Neural crest cell (in vitro differentiated cells): ENCODE results near the gene AFMID. TPM values are rescaled to one million over a fixed set of nuclear protein-coding genes. Genes with fewer than 3 reads are reported as not detected.
A peak's percentile ranks its signal among the peaks of the same experiment; 100 is the strongest.
"Not testable (repeated sequence)": the region's sequence is repeated elsewhere in the genome, so short reads cannot be mapped to it uniquely, and the experiment has no call there.

Experiments used
- DNase-seq: peaks from one replicate; pipeline ENCODE4 v3.0.0; 2021; ENCODE audit warnings: low read depth, mixed read lengths, low spot score
- H3K27ac Mint-ChIP-seq: one replicate; pipeline ENCODE4 v1.8.0; 2021; ENCODE audit warnings: mild to moderate bottlenecking, mixed read lengths; ENCODE audit not compliant: unreplicated experiment
- H3K27me3 Mint-ChIP-seq: 2 replicates; pipeline ENCODE4 v1.8.0; 2021; ENCODE audit warnings: low read depth, mild to moderate bottlenecking, mixed read lengths
- H3K36me3 Mint-ChIP-seq: 2 replicates; pipeline ENCODE4 v1.8.0; 2021; ENCODE audit warnings: low read depth, mild to moderate bottlenecking, mixed read lengths
- H3K4me1 Mint-ChIP-seq: 2 replicates; pipeline ENCODE4 v1.8.0; 2021; ENCODE audit warnings: mixed read lengths
- H3K4me3 Mint-ChIP-seq: one replicate; pipeline ENCODE4 v1.8.0; 2021; ENCODE audit warnings: mild to moderate bottlenecking, mixed read lengths
- H3K9me3 Mint-ChIP-seq: 2 replicates; pipeline ENCODE4 v1.8.0; 2021; ENCODE audit warnings: mixed read lengths
- total RNA-seq: library from RNA; stranded (reverse); gene quantifications from 2 replicates; pipeline ENCODE4 v1.2.1, GENCODE V29; 2021
- TF ChIP-seq, protein P1 (sequence below): fragments of 200-600 bp; sonication (generic); conservative IDR thresholded peaks from 2 replicates; pipeline ENCODE4 v1.5.0; 2021; ENCODE audit warnings: antibody characterized with exemption, mild to moderate bottlenecking

AFMID gene
- total RNA-seq, 1 donor from 2014 or later, result 41.9 TPM

DNA sequence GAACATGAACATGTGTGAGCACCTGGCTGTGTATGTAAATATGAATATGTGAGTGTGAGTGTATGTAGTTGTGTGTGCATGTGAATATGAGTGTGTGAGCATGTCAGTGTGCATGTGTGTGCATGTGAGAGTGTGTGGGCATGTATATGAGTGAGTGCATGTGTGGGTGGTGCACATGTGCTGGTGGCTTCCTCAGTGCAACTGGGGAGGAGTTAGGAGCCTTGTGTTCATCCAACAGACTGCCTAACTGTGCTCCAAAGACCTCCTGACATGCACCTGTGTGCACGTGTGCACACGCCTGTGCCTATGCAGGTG lies 45.7 kb downstream of the AFMID start:
- TF ChIP-seq, protein P1, sequence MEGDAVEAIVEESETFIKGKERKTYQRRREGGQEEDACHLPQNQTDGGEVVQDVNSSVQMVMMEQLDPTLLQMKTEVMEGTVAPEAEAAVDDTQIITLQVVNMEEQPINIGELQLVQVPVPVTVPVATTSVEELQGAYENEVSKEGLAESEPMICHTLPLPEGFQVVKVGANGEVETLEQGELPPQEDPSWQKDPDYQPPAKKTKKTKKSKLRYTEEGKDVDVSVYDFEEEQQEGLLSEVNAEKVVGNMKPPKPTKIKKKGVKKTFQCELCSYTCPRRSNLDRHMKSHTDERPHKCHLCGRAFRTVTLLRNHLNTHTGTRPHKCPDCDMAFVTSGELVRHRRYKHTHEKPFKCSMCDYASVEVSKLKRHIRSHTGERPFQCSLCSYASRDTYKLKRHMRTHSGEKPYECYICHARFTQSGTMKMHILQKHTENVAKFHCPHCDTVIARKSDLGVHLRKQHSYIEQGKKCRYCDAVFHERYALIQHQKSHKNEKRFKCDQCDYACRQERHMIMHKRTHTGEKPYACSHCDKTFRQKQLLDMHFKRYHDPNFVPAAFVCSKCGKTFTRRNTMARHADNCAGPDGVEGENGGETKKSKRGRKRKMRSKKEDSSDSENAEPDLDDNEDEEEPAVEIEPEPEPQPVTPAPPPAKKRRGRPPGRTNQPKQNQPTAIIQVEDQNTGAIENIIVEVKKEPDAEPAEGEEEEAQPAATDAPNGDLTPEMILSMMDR, result no peak
- no peak for DNase-seq
- Mint-ChIP-seq H3K27ac (no peak overlapping the region), H3K4me1 (no peaks in the 10 kb centered on the region), H3K4me3 (no peak overlapping the region), H3K36me3 (no peaks in the 10 kb centered on the region), H3K9me3 (no peaks in the 10 kb centered on the region), H3K27me3 (peaks cover 45% of the 10 kb centered on the region)

DNA sequence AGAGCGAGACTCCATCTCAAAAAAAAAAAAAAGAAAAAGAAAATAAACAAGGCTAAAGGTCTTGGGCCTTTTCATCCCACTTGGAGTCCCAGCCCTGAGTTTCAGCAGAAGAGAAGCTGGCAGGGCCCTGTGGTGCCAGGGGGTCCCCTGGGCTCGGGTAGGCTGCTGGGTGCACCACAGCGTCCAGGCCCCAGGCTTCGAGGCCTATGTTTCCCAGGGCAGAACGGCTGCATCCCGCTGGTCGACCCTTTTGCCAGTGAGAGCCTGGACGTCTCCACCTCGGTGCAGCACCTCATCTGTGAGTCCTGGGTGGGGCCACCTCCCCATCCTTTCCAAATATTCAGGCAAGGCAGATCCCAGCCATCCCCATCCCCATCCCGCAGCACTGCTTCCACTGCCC lies 46.5 kb downstream of the AFMID start:
- peaks cover 42% of the 10 kb centered on the region for H3K27me3 Mint-ChIP-seq
- H3K4me1 Mint-ChIP-seq, result no peaks in the 10 kb centered on the region
- H3K4me3 Mint-ChIP-seq, result no peak overlapping the region
- no peak overlapping the region for H3K27ac Mint-ChIP-seq
- TF ChIP-seq, protein P1, result no peak
- H3K36me3 Mint-ChIP-seq, result no peaks in the 10 kb centered on the region
- DNase-seq, result no peak
- no peaks in the 10 kb centered on the region for H3K9me3 Mint-ChIP-seq

DNA sequence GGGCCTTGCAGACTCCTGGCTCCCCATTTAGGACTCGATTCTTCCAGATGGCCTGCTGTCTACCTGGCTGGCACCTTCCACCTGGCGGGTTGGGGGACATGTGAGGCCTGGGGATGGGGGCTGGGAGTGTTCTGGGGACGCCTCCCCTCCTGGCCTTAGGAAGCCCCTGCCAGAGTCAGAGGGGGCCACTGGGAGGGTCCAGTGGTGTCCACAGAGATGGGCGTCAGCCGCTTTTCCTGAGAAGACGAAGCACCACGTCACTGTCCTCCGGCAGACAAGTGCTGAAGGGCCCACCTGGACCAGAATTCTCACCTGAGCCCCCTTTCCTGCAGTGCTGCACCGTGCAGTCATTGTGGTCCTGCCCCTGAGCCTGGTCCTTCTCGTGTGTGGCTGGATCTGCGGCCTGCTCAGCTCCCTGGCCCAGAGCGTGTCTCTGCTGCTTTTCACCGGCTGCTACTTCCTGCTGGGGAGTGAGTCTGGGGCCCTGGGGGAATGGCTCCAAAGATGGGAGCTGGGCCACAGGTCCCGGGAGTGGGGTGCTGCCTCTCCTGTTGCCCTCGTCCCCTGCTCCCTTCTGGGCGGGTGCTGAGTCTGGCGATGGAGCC lies 47.2 kb downstream of the AFMID start:
- H3K27me3 Mint-ChIP-seq, result peaks cover 39% of the 10 kb centered on the region
- TF ChIP-seq, protein P1, result no peak
- H3K4me1 Mint-ChIP-seq, result no peaks in the 10 kb centered on the region
- H3K4me3 Mint-ChIP-seq, result no peak overlapping the region
- no peak for DNase-seq
- H3K27ac Mint-ChIP-seq, result no peak overlapping the region
- no peaks in the 10 kb centered on the region for H3K36me3 Mint-ChIP-seq
- no peaks in the 10 kb centered on the region for H3K9me3 Mint-ChIP-seq

DNA sequence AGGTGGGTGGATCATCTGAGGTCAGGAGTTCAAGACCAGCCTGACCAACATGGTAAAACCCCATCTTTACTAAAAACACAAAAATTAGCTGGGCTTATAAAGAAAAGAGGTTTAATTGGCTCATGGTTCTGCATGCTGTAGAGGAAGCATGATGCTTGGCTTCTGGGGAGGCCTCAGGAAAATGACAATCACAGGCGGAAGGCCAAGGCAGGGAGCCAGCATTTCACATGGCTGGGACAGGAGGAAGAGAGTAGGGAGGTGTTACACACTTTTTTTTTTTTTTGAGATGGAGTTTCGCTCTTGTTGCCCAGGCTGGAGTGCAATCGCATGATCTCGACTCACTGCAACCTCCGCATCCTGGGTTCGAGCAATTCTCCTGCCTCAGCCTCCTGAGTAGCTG lies 47.9 kb downstream of the AFMID start:
- Mint-ChIP-seq H3K27ac (peak overlapping the region; percentile 75), H3K27me3 (peaks cover 38% of the 10 kb centered on the region)
- H3K4me1 Mint-ChIP-seq, H3K9me3 Mint-ChIP-seq, H3K4me3 Mint-ChIP-seq, DNase-seq, H3K36me3 Mint-ChIP-seq: not testable (repeated sequence)

DNA sequence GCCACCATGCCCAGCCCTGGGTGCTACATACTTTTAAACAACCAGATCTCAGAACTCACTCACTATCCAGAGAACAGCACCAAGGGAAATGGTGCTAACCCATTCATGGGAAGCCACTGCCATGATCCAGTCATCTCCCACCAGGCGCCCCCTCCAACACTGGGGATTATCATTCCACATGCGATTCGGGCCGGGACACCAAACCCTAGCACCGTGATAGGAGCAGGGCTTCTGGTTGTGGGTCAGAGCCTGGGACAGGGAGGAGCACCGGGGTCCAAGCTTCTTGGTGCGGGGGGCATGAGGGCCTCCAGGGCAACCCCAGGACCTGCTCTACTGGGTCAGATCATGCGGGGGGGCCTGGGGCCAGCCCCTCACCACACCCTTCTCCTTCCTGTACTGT lies 48.7 kb downstream of the AFMID start:
- Mint-ChIP-seq H3K4me1 (no peaks in the 10 kb centered on the region), H3K4me3 (no peak overlapping the region), H3K27me3 (peaks cover 29% of the 10 kb centered on the region), H3K9me3 (no peaks in the 10 kb centered on the region), H3K27ac (no peak overlapping the region), H3K36me3 (no peaks in the 10 kb centered on the region)
- DNase-seq, result no peak
- TF ChIP-seq, protein P1, result no peak

DNA sequence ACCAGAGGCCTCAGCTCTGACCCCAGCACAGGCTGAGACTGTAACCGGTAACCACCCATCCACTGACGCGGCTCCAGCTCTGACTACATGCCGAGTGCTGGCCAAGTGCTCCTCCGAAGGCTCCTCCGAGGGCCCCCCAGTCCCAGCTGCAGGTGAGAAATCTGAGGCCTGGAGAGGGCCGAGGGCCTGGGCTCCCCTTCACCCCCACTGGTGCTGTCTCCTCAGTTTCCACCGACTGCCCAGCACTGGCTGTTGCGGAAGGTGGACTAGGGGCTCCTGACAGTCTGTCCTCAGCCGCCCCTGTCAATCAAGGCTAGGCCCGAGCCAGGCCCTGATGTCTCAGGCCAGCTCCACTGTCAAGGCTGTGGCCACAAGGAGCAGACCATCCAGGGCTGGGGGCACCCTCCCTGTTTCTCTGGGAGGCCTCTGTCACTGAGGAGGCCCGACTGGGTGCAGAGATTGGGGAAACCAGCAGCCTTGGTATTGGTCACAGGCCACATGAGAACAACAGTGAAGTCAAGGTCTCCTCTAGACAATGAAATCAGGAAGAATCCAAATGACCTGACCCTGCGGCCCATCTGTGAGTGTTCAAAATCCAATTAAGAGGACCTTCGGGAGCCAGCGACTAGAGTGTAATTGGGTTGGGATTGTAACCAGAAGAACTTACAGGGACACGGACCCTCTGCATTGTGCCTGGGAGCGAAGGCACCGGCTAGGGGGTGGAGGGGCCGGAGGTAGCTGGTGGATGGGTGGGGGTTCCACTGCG lies 49.4 kb downstream of the AFMID start:
- no peak for DNase-seq
- TF ChIP-seq, protein P1, result no peak
- Mint-ChIP-seq H3K36me3 (no peaks in the 10 kb centered on the region), H3K27ac (no peak overlapping the region), H3K4me1 (peaks cover 2% of the 10 kb centered on the region), H3K4me3 (no peak overlapping the region), H3K9me3 (no peaks in the 10 kb centered on the region), H3K27me3 (peaks cover 23% of the 10 kb centered on the region)
